ENCODE measurements around the gene CD9.

CD9 gene

DNA sequence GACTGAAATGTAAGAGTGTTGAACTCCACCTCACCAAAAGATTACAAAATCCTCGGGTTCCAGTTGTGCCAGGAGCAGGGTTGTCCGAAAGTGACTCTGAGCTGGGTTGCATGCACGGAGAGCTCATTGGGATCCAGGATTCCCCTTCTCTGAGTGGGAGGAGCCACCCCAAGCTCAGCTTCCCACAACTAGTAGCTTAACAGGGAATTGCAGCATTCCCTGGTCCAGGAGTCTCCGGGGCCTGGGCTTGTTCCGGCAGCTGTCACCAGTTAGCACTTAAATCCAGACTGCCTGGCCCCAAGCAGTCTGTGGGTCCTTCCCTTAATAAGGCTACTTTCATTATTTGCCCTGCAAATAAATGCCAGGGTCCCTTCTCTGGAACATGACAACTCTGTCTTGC, 50.1 kb downstream of the CD9 start:
- no peak for DNase-seq

- no peak for DNase-seq
Observed at GRCh38 chr12:6253278-6253677, 53.1 kb downstream of the CD9 start.

GRCh38 chr12:6254491-6254890, 54.3 kb downstream of the CD9 start:
- no peak for DNase-seq

- no peak for DNase-seq
Observed at GRCh38 chr12:6257007-6257406, 56.8 kb downstream of the CD9 start.

GRCh38 chr12:6262211-6262610, 62.0 kb downstream of the CD9 start:
- no peak for DNase-seq

- DNase-seq: no peak
Observed at GRCh38 chr12:6262623-6263022, 62.4 kb downstream of the CD9 start.

DNA sequence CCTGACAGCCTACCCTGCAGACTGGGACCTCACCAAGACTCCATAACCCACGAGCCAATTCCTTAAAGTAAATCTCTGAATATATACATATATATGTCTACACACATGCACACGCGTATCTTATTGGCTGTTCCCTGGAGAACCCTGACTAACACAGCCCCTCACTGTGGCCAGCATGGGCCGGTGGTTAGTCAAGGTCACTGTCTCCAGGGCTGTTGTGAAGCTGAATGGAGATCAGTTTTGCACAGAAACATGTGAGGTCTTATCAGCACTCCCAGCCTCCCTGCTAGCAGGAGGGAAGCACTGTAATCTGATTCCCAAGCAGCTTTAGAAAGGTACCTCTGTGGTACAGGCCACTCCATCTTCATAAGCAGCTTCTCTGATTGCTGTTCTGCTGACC, 63.7 kb downstream of the CD9 start:
- DNase-seq: no peak

DNA sequence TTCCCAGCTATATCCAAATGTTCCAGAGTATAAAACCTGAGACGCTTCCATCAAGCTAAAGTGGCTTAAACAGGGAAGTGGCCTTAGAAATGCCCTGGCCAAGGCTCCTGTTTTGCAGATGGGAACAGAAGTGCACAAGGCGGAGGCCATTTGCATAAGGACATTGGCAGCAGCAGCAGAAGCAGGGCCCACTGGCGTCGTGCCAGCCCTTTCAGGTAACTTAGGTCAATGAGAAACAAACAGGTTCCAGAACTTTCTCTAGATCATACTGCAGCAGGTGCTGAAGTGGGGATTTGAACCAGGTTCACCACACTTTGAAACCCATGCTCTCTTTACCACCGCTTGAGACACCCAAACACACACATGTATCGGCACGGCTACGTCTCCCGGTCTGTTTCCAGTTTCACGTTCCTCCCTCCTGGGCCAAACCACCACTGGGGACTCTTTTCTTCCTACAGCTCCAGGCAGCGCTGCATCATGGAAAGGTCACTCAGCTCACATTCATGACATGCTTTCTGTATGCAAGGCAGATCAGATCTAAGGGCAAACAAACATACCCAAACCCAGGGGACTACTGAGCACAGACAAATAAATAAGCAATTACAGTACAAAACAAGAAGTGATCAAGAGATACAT, 64.3 kb downstream of the CD9 start:
- DNase-seq: no peak

DNA sequence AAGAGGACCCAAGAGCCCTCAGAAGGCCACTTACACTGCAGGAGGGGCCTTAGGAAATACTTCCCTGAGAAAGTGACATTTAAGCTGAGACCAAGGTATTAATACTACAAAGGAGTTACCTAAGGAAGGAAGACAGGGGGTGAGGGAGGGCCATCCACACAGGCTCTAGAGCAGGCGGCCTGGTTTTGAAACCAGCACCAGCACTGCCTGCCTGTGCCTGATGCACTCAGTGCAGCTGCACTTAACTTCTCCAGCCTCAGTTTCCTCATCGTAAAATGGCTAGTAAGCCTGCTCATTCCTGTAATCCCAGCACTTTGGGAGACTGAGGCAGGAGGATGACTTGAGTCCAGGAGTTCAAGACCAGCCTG, 64.8 kb downstream of the CD9 start:
- no peak for DNase-seq

DNA sequence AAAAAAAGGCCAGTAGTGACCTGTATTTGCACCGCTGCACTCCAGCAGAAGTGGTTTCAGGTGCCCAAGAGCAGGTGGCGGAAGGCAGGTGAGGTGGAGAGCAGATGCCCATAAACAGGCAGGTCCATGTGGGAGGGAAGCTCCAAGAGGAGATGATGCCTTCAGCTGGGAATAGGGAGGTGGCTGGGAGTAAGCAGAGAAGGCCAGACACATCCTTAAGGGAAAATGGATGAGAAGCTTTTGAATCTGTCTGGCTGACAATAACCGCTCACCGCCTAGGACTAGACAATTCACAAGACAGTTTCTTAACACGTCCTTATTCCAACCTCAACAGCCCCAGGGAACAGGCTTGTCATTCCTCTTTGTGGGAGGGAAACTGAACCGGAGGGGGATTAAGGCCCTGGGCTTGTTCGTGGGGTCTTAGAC, 66.4 kb downstream of the CD9 start:
- no peak for DNase-seq

DNA sequence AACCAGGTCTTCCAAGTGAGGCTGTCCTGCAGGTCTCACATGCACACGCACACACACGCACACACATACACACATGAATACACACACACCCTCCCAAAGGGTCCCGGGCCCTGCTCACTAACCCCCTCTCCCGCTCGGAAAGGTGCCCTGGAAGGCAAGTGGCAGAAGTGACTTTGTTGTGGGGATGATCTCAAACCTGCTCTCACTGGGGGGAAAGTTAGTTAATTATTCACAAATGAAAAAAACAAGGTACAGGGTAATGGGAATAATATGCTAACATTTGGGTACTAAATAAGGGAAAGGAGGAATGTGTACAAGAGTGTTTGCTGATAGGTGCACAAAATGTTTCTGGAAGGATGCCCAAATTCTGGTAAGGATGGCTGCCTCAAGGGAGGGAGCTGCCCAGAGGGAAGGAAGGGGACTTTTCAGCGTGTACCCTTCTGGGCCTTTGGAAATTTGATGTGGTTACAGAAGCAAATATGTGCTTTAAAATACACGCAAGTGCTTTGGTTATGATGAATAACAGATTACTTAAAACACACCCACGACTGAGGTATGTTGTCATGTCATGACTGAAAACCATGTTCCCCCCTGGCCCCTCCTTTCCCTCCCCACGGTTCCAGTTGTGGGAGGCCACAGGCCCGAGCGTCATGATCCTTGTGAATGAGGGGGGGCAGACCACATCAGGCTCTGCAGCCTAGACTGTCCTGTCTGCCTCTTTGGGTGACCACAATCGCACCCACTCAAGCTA, 66.9 kb downstream of the CD9 start:
- DNase-seq: no peak

DNA sequence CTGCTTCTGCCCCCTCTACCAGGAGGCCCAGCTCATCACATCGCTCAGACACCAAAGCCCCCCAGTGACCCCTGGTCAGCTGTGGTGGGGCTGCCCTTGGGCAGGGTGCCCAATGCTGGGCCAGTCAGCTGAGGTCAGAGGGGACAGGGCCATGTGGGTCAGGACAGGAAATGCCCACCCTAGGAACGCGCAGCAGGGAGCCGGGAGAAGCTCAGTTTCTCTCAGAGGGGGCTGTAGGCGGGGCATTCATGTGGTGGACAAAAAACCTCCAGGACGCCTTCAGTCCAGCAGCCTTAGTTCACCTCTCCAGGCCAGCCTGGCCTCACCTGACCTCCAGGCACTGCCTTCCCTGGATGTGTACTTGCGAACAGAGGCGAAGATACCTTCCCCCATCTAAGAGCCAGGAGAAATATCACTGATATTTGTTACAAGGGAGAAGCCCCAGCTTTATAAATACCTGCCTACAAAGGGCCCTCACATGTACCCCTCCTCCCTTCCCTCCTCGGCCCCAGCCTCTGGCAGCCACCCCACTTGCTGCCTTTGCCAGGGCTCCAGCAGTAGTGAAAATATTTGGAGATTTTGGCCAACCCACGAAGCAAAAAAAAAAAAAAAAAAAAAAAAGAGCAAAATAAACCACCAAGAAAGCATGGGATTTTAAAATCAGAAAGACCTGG, 68.4 kb downstream of the CD9 start:
- DNase-seq: no peak

DNA sequence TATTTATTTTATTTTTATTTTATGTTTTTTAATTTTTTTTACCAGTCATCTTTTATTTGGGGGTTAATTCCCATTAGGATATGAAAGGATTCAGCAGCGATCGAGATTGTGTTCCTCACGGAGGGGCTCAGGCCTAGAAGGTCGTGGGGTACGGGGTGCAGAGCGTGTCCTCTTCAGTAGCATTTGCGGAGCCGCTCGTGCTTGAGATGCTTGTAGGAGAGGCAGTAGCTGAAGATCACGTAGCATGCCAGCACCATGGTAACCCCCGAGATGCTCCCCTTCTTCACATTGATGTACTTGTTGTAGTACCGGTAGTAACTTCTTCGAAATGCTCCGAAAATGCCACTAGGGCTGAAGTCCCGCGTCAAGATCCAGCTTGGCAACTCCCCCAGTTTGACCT, 69.8 kb downstream of the CD9 start:
- no peak for DNase-seq

- no peak for DNase-seq
Observed at GRCh38 chr12:6271281-6271680, 71.1 kb downstream of the CD9 start.

- DNase-seq: no peak
Observed at GRCh38 chr12:6272300-6273204, 72.4 kb downstream of the CD9 start.

DNA sequence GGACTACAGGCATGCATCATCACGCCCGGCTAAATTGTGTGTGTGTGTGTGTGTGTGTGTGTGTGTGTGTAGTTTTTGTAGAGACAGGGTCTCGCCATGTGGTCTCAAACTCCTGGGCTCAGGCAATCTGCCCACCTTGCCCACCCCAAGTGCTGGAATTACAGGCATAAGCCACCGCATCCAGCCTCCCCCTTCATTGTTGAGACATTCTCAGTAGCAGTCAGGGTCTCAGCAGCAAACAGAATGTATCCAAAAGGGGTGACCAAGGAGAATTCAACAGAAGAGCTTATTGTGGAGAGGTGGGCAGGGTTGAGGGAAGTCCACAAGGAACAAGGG, 73.0 kb downstream of the CD9 start:
- no peak for DNase-seq

DNA sequence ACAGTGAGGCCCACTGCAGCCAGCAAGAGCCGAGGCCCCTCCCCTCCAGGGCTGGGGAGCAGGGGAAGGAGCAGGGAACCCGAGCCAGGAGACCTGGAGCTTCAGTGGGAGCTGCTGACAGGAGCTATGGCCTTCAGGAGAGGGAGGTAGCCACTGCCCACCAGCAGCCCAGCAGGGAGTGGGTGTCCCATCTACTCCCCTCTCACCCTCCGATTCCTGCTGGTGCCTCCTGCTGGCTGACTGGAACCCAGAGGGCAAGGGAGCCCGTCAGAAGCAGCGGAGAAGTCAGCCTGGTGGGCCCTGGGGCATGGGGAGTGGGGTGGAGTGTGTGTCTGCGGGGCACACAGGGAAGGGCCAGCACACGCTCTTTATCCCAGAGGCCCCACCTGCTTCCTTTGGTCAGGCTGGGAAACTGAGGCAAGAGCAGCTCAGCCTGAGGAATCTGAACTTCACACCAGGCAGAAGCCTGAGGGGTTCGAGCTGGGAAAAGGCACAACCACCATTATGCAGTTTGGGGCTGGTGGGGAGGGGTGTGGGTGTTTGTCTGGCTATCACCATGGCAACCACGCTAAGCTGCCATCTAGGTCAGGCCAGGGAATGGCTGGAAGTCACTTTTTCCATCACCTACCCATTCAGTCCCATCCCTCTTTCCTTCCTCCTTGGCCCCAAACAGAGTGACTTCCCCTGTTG, 73.5 kb downstream of the CD9 start:
- DNase-seq: no peak

DNA sequence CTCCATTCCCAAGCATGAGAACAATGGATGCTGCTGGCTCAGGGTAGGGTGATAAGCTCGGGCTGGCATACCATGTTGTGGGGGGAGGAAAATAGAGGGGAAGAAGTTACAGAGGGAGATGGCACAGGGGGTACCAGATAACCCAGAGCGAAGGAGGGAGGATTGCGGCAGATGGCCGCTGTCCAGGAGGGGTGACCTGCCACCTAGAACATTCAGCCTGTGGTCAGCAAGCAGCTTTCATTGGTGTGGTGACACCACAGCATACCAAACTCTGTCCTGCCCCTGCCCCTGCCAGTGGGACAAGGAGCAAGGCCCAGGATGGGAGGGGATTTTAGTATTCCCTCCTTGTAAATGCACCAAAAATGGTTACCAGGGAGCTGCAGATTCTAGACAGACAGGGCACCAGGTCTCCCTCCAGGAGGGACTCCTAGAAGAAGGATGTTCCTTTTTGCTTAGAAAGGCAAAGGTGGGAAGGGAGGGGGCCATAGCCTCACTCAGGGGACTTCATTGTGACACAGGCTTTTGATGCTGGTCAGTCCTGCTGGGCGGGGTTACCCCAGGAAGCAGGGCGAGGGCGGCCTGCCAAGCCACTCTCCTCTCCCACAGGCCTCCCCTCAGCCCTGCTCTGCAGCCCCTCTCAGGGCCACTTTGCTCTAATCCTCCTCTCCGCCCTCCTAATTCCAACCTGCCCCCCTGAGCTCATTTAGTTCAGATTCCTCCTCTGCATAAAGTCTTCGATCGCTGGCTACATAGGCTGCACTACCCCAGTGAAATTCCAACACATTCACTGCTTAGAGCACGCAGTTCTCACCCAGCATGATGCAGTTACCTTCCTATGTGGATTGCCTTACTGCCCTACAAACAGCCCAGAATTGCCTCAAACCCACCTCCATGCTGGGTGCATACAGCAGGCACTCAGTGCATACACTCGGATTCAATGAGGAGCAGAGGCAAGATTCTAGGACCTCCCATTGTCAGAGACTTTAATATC, 74.3 kb downstream of the CD9 start:
- no peak for DNase-seq

GRCh38 chr12:6275928-6276887, 76.0 kb downstream of the CD9 start:
- no peak for DNase-seq

GRCh38 chr12:6276956-6277620, 76.9 kb downstream of the CD9 start:
- DNase-seq: no peak

Data from SIG-M5 (cell line).